NCI-H1436 treated with DMSO at 0.1 percent for 48 hours (cell line): ENCODE data around the gene CLIC3.
A peak's percentile ranks its signal among the peaks of the same experiment; 100 is the strongest.

ENCODE experiments used
- DNase-seq: peaks from one replicate; lab custom pipeline; 2025; lab: John Stamatoyannopoulos, UW

The CLIC3 gene

DNA sequence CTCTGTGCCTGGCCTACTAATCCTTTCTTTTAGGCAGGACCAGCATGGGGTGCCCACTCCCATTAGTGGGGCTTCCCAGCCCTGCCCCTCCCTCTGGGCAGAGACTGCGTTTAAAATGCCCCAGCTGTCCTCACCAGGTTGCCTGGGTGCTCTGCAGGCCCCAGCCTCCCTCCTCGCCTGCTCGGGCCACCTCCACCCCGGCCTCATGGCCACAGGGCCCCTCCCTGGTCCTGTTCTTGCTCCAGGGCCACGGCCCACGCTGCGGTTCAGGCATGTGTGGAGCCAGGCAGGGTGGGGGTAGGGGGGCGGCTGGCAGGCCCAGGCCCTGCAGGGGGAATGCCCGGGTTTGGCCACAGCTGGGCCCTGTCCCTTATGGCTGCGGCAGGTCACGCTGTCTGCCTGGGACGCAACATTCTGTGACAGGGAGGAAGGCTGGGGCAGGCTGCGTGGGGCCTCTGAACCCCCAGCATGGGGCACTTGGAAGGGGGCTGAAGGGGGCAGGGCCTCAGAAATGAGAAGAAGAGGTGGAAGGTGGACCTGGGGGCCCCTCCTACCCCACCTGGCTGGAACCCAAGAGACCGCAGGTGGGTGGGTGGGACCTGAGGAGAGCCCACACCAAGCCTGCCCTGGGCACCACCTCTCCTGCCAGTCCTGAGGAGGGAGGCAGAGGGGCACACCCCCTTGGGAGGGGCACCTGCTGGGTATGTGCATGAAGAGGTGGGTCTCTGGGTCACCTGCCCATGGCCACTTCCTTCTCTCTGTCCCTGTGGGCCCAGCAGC, 44.6 kb downstream of the CLIC3 start, which contains the start of gene LCN12:
Gene LCN12, plus strand, starts transcription at position 733 of the 780 bp plus-strand sequence. CDS start 55 bp downstream, outside the sequence.
- DNase-seq = no peak

DNA sequence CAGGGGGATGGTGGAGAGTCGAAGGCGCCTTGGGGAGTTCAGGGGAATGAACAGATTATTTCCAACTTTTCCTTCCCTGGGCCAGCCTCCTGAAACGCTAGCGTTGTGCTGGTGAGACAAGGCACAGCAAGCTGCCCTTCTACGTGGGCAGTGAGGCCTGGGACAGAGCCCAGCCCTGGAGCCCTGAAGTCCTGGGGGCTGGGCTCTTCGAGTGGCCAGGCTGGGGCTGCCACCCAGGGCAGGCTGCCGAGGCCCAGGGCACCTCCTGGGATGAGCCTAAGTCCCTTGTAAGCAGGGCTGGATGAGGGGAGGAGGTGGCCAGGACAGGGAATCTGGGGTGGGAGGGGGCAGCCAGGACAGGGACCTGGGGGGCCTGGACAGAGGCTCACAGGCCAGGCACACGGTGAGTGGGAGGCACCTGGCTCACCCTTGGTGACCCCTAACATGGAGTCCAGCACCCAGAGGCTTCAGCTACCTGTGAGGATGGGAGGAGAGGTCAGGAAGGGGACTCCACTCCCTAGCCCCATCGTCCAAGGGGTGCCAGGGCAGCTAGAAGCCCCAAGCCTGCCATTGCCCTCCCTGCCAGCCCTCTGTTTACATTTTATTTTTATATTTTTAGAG, 45.6 kb downstream of the CLIC3 start:
- no peak for DNase-seq

DNA sequence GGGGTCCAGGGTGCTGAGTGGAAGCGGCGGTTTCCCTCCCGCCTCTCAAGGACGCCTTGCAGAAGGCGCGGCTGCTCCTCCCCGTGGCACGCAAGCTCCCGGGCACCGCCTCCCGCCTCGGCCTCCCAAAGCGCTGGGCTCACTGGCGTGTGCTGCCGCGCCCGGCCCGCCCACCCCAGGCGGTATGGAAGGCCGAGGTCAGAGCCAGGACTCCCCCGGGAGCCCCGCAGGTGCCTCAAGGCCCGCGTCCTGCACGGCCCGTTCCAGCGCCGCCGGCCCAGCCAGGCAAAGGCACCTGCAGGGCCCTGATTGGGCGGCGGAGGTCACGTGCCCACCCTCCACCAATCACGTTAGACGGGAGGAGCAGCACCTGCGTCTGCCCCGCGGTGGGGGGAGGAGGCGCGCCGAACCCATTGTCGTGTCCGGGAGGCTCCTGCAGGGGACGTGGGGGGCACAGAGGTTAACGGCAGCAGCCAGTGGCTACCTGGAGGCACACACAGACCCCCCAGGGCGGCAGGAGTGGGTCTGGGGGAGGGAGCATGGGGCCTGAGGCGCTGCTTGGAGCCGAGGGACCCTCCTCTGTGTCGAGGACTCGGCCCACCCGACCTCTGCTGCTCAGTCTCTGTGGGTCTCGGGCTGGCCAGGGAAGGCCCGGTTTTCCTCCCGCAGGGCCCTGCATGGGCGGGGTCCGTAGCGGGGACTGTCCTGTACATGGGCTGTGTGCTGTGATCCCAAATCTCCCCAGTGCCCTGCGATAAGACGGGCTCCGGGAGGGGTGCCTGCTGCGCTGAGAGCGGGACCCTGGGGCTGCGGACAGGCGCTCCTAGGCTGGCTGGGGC, 46.3 kb downstream of the CLIC3 start:
- DNase-seq = peak; percentile 68

DNA sequence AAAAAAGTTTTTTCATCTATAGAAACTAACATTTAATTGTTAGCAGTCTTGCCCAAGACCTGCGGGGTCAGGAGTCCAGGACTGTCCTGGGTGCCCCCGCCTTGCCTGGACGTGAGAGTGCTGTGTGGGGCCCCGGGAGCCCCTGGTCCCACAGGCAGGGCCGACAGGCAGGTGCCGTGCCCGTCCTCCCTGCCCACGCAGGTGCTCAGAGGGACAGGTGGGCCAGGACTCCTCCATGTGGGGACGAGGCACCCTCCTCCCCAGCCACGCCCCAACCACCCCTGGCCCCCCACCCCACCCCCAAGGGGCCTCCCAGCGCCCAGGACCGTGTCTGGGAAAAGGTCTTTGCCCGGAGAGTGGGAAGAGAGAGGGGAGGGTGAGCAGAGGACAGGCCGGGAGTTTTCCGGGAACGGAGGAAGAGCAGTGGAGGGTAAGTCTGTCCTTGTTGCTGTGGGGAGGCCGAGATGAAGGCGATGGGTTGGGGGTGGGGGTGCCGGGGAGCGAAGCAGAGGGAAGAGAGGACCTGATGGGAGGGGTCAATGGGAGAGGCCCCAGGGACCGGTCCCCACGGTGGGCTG, 47.0 kb downstream of the CLIC3 start:
- no peak for DNase-seq

DNA sequence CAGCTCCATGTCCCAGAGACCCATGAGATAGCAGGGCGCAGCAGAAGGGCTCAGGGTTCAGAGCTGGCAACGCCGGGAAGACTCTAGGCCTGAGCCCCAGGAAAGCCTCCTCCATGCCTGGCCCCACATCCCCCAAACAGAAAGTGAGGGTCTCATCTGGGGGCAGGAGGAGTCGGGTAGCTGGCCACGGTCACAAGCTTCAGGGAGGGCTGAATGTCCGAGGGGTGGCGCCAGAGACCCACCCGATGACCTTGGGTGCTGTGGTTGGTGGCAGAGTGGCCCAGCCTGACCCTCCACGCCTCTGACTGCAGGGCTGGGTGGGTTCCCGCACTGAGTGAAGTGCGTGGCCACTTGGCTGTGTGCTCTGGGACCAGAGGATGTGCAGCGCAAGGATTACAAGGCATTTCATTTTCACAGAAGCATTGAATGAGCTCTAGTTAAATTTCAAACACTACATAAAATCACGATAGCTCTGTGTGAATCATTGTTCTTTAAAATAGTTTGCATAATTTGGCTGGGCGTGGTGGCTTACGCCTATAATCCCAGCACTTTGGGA, 48.3 kb downstream of the CLIC3 start:
- DNase-seq = no peak

DNA sequence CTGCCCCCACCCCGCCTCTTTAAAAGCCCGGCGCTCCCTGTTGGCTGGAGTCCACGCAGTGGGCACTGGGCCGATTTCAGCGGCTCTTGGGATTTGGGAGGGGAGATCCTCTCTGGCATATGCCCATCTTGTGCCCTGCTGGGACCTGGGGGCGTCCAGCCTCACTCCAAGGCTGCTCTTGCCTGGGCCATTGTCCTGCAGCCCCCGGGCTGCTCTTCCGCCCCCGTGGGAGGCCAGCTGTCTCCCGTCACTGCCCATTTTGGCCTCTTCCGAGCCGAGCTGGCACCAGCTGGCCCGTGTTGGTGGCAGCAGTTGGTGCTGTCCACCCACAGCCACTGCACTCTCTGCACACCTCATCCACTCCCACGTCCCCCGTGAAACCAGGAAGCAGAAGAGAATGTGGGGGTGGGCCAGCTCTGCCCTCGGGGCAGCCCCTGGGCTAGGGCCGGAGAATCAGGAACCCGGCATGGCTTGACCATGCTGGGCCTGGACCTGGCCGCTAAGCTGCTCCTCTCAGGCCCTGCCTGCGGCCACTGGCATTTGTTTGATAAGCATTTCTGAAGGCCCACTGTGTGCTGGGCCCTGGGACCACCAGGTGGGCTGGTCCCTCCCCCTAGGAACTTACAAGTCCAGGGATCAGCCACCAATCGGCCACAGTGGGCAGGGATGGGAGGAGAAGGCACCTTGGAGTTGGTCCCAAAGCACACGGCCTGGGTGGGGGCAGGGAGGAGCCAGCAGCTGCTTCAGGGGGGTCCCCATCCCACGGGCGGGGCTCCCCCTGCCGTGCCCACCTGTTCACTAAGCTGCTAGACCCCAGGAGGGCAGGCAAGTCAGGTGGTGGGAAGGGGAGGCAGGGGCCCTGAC, 49.1 kb downstream of the CLIC3 start:
- DNase-seq = no peak

DNA sequence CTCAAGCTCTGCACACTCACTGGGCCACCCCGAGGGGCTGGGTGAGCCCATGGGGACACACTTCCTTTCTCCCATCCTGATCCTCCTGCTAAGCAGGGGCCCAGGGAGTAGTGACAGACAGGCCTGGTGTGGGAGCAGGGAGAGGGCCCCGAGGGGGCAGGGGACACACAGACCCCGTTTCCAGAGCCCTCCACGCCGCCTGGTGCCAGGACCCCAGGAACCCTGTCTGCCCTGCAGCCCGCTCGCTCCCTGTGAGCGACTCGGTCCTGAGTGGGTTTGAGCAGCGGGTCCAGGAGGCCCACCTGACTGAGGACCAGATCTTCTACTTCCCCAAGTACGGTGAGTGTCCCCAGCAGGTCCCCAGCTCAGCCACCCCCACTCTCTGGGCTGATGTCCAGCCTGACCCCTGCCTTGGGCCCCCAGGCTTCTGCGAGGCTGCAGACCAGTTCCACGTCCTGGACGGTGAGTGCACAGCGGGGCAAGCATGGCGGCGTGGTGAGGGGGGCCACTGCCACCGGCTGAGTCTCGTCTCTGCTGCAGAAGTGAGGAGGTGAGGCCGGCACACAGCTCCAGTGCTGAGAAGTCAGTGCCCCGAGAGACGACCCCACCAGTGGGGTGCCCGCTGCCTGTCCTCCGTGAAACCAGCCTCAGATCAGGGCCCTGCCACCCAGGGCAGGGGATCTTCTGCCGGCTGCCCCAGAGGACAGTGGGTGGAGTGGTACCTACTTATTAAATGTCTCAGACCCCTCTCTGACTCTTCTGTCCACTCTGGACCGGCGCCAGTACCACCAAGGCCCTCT, 49.9 kb downstream of the CLIC3 start:
- no peak for DNase-seq

DNA sequence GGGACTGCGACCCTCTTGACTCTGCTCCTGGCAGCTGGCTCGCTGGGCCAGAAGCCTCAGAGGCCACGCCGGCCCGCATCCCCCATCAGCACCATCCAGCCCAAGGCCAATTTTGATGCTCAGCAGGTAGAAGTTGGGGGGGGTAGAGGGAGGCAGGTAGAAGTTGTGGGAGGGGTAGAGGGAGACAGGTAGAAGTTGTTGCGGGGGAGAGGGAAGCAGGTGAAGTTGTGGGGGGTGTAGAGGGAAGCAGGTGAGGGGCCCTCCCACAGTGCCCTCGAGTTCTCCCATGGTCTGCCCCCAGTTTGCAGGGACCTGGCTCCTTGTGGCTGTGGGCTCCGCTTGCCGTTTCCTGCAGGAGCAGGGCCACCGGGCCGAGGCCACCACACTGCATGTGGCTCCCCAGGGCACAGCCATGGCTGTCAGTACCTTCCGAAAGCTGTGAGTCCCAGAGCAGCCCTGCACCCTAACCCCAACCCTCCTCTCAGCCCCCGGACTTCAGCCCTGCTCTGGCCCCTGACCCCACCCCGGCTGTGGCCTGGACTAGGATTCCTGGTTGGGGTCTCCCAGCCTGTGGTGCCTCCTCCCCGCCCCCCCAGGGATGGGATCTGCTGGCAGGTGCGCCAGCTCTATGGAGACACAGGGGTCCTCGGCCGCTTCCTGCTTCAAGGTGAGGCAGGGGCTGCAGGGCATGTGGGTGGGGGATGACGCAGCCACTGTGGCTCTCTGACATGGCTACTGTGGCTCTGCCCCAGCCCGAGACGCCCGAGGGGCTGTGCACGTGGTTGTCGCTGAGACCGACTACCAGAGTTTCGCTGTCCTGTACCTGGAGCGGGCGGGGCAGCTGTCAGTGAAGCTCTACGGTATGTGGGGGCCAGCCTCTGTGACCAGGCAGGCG, 50.8 kb downstream of the CLIC3 start:
- no peak for DNase-seq
